Activated naive CD8-positive, alpha-beta T cell treated with anti-CD3 and anti-CD28 coated beads, Interleukin-2, amount 50 U/mL, for 16 hours (primary cell): ENCODE data around the gene SLC23A2.
"Not testable (repeated sequence)": the region's sequence is repeated elsewhere in the genome, so short reads cannot be mapped to it uniquely, and the experiment has no call there.

ENCODE experiments used
- DNase-seq: peaks from one replicate; pipeline ENCODE4 v3.0.0-alpha.2; 2020; ENCODE audit warnings: low read depth, low spot score

SLC23A2 gene

DNA sequence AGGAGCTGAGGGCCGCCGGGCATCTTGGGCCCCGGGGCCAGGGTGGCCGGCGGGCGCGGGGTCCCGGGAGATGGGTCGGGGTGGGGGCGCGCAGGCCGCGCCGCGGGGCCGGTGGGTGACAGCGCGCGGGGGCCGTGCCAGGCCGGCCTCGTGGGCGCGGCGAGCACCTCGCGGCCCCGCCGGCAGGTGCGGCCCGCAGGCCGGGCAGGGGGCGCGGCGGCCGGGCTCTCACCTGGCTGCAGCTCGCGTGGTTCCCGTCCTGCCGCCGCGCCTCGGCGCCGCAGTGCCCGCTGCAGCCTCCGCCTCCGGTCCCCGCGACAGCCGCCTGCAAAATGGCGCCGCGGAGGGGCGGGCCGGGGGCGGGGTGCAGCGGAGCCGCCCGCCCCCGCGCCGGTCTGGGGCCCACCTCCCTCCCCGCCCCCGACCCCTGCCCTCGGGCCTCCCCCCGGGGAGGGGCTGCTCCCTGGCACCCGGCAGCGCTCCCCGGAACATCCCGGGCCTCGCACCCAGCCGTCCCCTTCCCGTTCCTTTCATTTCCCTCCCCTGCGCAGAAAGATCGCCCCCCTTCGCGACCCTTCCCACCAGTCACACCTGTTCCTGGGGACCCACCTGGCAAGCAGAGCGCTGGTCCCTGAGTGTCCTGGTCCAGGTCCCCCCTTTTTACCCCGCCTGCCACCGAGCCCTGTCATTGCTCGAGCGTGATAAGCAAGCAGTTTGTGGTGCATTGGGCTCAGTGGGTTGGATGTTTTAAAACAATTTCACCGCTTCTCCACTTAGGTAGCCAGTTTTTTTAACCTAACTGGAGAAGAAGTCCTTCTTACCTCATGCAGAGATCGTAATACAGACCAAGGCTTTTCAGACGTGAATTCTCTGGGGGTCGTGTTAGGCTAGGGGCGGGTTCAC lies at the start of gene SLC23A2:
Gene SLC23A2 (minus strand): TSS at position 337 of the 903 bp plus-strand sequence. CDS start 68,948 bp downstream, outside the sequence.
- peak; percentile 17 for DNase-seq

DNA sequence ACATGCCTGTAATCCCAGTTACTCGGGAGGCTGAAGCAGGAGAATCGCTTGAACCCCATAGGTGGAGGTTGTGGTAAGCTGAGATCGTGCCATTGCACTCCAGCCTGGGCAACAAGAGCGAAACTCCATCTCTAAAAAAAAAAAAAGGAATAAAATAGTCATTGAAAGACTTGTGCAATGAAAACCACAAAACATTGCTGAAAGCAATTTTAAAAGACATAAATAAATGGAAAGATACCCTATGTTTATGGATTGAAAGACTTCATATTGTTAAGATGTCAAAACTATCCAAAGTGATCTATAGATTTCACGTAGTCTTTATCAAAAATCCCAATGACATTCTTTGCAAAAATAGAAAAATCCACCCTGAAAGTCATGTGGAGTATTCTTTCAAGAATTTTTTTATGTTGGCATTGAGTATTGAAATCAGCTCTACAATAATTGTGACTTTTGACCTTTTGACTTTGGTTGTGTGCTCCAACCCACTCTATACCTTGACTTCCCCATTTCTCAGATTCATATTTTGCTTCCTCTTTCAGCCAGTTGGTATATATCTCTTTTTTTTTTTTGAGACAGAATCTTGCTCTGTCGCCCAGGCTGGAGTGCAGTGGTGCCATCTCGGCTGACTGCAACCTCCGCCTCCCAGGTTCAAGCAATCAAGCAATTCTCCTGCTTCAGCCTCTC lies 45.5 kb upstream of the SLC23A2 start:
- no peak for DNase-seq

- no peak for DNase-seq
Measured at GRCh38 chr20:5045906-5046305, 44.6 kb upstream of the SLC23A2 start.

- DNase-seq = no peak
Measured at GRCh38 chr20:5044075-5044620, 42.8 kb upstream of the SLC23A2 start.

- DNase-seq = no peak
Measured at GRCh38 chr20:5041433-5041832, 40.1 kb upstream of the SLC23A2 start.

DNA sequence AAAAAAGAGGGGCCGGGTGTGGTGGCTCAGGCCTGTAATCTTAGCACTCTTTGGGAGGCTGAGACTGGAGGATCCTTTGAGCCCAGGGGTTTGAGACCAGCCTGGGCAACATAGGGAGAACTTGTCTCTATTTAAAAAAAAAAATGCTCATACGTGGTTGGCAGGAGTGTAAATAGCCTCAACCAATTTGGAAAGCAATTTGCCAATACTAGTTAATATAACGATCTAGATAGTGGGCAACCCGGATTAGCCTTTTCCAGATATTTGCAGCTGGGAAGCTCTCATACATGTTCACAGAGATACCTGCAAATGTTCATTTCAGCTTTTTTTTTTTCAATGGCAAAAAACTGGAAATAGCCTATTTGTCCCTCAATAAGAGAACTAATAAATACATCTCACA lies 39.0 kb upstream of the SLC23A2 start:
- DNase-seq = no peak

DNA sequence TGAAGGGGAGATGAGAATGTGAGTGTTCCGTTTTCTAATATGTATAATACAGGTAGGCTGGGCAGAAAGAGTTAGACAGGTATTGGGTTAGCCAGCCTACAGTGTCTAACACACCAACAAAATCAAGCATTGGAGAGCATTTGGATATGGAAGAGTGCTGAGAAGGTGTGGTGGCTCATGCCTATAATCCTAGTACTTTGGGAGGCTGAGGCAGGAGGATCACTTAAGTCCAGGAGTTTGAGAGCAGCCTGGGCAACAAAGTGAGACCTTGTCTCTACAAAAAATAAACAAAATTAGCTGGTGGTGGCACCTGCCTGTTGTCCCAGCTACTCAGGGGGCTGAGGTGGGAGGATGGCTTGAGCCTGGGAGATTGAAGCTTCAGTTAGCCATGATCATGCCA lies 38.6 kb upstream of the SLC23A2 start:
- no peak for DNase-seq

- DNase-seq = no peak
Measured at GRCh38 chr20:5039255-5039657, 37.9 kb upstream of the SLC23A2 start.

GRCh38 chr20:5036828-5037227 lies 35.5 kb upstream of the SLC23A2 start:
- DNase-seq = no peak

DNA sequence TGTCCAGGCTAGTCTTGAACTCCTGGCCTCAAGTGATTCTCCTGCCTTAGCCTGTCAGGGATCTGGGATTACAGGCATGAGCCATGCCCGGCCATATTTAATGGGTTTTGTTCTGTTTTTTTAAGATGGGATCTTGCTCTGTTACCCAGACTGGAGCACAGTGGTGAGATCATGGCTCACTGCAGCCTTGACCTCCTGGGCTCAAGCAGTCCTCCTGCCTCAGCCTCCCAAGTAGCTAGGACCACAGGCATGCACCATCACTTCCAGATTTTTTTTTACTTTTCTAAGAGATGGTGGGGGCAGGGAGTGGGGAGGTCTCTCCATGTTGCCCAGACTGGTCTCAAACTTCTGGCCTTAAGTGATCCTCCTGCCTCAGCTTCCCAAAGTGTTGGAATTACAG lies 34.2 kb upstream of the SLC23A2 start:
- not testable (repeated sequence) for DNase-seq

GRCh38 chr20:5033566-5033965 lies 32.3 kb upstream of the SLC23A2 start:
- DNase-seq = no peak

DNA sequence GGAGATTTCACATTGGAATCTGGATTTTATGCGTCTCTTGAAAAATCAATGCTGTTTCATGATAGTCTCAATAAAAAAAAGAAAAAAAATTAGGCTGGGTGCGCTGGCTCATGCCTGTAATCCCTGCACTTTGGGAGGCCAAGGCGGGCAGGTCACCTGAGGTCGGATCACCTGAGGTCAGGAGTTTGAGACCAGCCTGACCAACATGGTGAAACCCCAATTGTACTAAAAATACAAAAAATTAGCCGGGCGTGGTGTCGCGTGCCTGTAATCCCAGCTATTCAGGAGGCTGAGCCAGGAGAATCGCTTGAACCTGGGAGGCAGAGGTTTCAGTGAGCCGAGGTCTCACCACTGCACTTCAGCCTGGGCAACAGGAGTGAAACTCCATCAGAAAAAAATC lies 30.4 kb upstream of the SLC23A2 start:
- not testable (repeated sequence) for DNase-seq

- no peak for DNase-seq
Measured at GRCh38 chr20:5031206-5031557, 29.9 kb upstream of the SLC23A2 start.

GRCh38 chr20:5030348-5031205 lies 29.3 kb upstream of the SLC23A2 start:
- DNase-seq = no peak

DNA sequence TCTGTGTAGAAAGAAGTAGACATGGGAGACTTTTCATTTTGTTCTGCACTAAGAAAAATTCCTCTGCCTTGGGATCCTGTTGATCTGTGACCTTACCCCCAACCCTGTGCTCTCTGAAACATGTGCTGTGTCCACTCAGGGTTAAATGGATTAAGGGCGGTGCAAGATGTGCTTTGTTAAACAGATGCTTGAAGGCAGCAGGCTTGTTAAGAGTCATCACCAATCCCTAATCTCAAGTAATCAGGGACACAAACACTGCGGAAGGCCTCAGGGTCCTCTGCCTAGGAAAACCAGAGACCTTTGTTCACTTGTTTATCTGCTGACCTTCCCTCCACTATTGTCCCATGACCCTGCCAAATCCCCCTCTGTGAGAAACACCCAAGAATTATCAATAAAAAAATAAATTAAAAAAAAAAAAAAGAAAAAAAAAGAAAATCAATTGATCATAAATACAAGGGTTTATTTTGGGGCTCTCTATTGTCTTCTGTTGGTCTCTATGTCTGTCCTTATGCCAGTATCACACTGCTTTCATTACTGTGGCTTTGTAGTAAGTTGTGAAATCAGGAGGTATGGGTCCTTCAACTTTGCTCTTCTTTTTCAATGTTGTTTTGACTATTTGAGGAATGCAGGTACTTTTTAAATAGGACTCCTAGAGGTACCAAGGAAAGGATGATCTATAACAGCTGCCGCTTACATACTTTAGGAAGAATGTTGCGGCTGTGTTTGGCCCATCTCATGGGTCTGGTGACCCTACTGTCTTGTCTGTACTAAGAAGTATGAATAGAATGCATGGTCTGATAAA lies 27.1 kb upstream of the SLC23A2 start:
- DNase-seq = not testable (repeated sequence)

DNA sequence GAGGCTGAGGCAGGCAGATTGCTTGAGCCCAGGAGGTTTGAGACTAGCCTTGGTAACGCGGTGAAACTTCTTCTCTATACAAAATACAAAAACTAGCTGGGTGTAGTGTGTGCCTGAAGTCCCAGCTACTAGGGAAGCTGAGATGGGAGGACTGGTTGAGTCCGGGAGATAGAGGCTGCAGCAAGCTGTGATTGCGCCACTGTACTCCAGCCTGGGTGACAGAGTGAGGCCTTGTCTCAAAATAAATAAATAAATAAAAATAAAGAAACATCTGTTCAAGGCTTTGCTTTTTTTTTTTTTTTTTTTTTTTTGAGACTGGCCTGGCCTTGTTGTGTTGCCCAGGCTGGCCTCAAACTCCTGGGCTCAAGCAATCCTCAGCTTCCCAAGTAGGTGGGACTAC lies 23.7 kb upstream of the SLC23A2 start:
- DNase-seq = no peak

GRCh38 chr20:5024103-5024502 lies 22.8 kb upstream of the SLC23A2 start:
- DNase-seq = no peak

- not testable (repeated sequence) for DNase-seq
Measured at GRCh38 chr20:5023171-5023570, 21.9 kb upstream of the SLC23A2 start.

DNA sequence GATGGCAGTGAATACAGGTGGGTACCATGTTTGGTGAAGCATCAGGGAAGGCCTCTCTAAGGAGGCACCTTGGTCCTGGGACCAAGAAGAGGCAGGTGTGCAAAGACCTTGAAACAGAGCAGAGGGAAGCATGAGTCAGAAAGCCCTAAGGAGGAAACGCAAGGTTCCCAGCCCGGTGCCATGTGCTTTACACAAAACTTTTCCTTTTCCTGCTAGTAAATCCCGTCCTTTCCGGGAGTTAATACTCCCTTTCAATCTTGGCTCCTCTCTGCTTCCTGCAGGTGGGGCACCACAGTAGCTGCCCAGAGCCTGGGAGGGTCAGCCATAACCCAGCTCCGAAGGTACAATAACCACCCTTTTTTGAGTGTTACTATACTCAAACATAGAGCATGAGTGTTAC lies 19.4 kb upstream of the SLC23A2 start:
- no peak for DNase-seq

DNA sequence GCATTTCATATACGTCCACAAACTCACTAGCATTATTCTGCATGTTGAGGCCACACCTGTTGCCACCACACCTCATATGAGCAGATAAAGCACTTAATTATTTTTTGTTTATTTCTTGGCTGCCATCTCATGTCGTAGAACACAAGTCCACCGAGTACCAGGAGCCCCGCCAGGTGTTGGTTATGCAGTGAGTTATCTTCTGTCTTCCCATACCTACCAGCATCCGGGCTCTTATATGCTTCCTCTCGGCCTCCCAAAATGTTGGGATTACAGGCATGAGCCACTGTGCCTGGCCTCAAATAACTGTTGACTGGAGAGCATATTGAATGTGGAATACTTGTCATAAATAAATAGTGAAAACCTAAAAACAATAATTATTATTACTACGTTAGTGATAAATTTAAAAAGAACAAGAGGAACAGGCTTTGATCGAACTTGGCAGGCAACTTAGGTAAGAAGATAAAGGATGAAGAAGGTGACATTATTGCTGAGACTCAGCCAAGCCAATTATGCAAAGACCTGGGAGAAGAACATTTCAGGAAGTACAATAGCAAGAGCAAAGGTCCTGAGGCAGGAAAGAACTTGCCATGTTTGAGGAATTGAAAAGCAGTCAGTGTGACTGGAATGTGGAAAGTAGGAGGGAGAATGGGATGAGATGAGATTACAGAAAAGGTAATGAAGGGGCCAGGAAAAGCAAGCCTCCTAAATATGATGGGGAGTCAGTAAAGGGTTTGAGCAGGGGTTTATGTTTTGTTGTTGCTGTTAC lies 12.6 kb upstream of the SLC23A2 start:
- no peak for DNase-seq
